H1 (cell line): ENCODE data around the gene KLHL9. TPM values are rescaled to one million over a fixed set of nuclear protein-coding genes. Genes with fewer than 3 reads are reported as not detected.

Experiments
- BRCA1 ChIP-seq: IDR thresholded peaks from 2 replicates; pipeline ENCODE4 v1.6.1; 2012; ENCODE audit warnings: low read depth, low read length, improper control_type of control experiment
- CHD1 ChIP-seq: IDR thresholded peaks from 2 replicates; pipeline ENCODE4 v1.6.1; 2012; ENCODE audit warnings: low read depth, low read length, improper control_type of control experiment
- GABPA ChIP-seq: IDR thresholded peaks from 2 replicates; pipeline ENCODE4 v1.6.1; 2011; ENCODE audit warnings: mild to moderate bottlenecking, low read length, moderate library complexity, borderline replicate concordance; ENCODE audit not compliant: insufficient read depth
- JUN ChIP-seq: IDR thresholded peaks from 2 replicates; pipeline ENCODE4 v1.6.1; 2011; ENCODE audit warnings: low read depth, mild to moderate bottlenecking, improper control_type of control experiment, low read length
- SP1 ChIP-seq: IDR thresholded peaks from 2 replicates; pipeline ENCODE4 v1.6.1; 2011; ENCODE audit warnings: low read depth, low read length
- SRF ChIP-seq: IDR thresholded peaks from 2 replicates; pipeline ENCODE4 v1.6.1; 2011; ENCODE audit warnings: mild to moderate bottlenecking, low read depth, low read length, moderate library complexity
- SUZ12 ChIP-seq: fragments of 200-600 bp; sonication (generic); IDR thresholded peaks from 2 replicates; pipeline ENCODE4 v1.6.1; 2012; ENCODE audit warnings: mild to moderate bottlenecking, inconsistent platforms, low read length, moderate library complexity, mixed read lengths
- TAF1 ChIP-seq: IDR thresholded peaks from 2 replicates; pipeline ENCODE4 v1.6.1; 2011; ENCODE audit warnings: mild to moderate bottlenecking, low read depth, low read length
- polyA plus RNA-seq, 7 experiments: library from polyadenylated mRNA; depleted of rRNA in 3 of 7; stranded (reverse) in 5 of 7; unstranded in 2 of 7; fragments of >200 nt in 5 of 7; fragments of 200-250 nt in 2 of 7; gene quantifications; 1 replicate in 5 of 7; 2 replicates in 1 of 7; 4 replicates in 1 of 7; pipeline versions ENCODE4 v1.2.1 to v1.2.3, GENCODE V29; 2011 to 2013; ENCODE audit warnings: missing spikeins in 2 of 7, mixed read lengths in 2 of 7
- total RNA-seq: library from RNA; stranded (reverse); fragmentation: NEBNext Ultra II Directional; extraction: Animal tissue kit (Norgen Biotek cat#: 25700); gene quantifications from 2 replicates; pipeline ENCODE4 v1.2.1, GENCODE V29; 2021

The KLHL9 gene
- total and polyA plus RNA-seq, 2 of the 8 experiments (the other 6 are each of a cell fraction or from before 2014, with no cell fraction given): 4.9 to 15.7 TPM

DNA sequence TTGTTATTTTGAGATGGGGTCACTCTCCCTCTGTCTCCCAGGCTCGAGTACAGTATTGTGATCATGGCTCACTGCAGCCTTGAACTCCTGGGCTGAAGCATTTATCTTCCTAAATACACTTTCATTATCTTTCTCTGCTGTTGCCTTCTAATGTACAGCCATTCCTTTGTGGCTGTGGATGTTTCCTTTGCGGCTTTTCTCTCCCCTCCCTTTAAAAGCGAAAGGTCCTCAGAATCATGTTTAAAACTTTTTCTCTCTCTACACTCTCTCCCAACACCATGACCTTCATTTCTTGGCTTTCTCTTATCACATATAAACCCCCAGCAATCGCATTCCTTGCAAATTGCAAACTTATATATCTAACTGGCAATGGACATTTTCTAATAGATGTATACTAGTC, 48.4 kb upstream of the KLHL9 start (continued):
- TF ChIP-seq SRF (no peak), BRCA1 (no peak), CHD1 (no peak), JUN (no peak), TAF1 (no peak), SP1 (no peak), GABPA (no peak), SUZ12 (no peak)
